K562 (cell line): ENCODE measurements around the gene PGM3. TPM values are rescaled to one million over a fixed set of nuclear protein-coding genes. Genes with fewer than 3 reads are reported as not detected.
A peak's percentile ranks its signal among the peaks of the same experiment; 100 is the strongest.

Experiments
- BDP1 ChIP-seq: IDR thresholded peaks from 3 replicates; pipeline ENCODE4 v1.6.1; 2011; ENCODE audit not compliant: insufficient read length, insufficient read depth
- ELF4 ChIP-seq: fragments of 450-650 bp; formaldehyde crosslinking; IDR thresholded peaks from 2 replicates; pipeline ENCODE4 v1.4.0; 2022; ENCODE audit warnings: missing genetic modification characterization
- EWSR1 ChIP-seq: fragments of 450-650 bp; IDR thresholded peaks from 2 replicates; pipeline ENCODE4 v1.6.1; 2018; ENCODE audit warnings: borderline replicate concordance, mild to moderate bottlenecking, low read depth, moderate library complexity; ENCODE audit not compliant: partially characterized antibody
- FOXP1 ChIP-seq: sonication (generic); formaldehyde crosslinking; IDR thresholded peaks from 2 replicates; pipeline ENCODE4 v1.8.0; 2022; ENCODE audit warnings: mild to moderate bottlenecking, missing genetic modification reagents
- HBP1 ChIP-seq: fragments of 450-650 bp; formaldehyde crosslinking; IDR thresholded peaks from 2 replicates; pipeline ENCODE4 v1.4.0; 2022; ENCODE audit warnings: missing genetic modification characterization
- HNRNPL ChIP-seq: fragments of 200-400 bp; formaldehyde crosslinking; IDR thresholded peaks from 2 replicates; pipeline ENCODE4 v1.6.1; 2017; ENCODE audit warnings: low read depth, mild to moderate bottlenecking, low read length
- HSF4 ChIP-seq: fragments of 250-450 bp; sonication (Bioruptor Pico); IDR thresholded peaks from 2 replicates; pipeline ENCODE4 v2.1.2; 2022; ENCODE audit warnings: mild to moderate bottlenecking, moderate library complexity, borderline replicate concordance
- KDM1A ChIP-seq, 2 experiments: fragments of 450-650 bp; IDR thresholded peaks; 2 replicates each; pipeline ENCODE4 v1.6.1; 2016; ENCODE audit warnings: mild to moderate bottlenecking in 2 of 2
- NCOA4 ChIP-seq: fragments of 450-650 bp; IDR thresholded peaks from 2 replicates; pipeline ENCODE4 v1.6.1; 2018; ENCODE audit warnings: mild to moderate bottlenecking; ENCODE audit not compliant: partially characterized antibody
- NFYB ChIP-seq: IDR thresholded peaks from 2 replicates; pipeline ENCODE4 v1.6.1; 2011; ENCODE audit warnings: mild to moderate bottlenecking, moderate library complexity; ENCODE audit not compliant: insufficient read length; ENCODE audit errors: extremely low read depth
- PKNOX1 ChIP-seq: fragments of 450-650 bp; IDR thresholded peaks from 2 replicates; pipeline ENCODE4 v1.6.1; 2016
- POLR2AphosphoS5 ChIP-seq: IDR thresholded peaks from 2 replicates; pipeline ENCODE4 v1.6.1; 2011; ENCODE audit warnings: mild to moderate bottlenecking, low read depth, low read length, moderate library complexity; ENCODE audit not compliant: control insufficient read depth, insufficient read depth
- RBM25 ChIP-seq: fragments of 200-400 bp; formaldehyde crosslinking; IDR thresholded peaks from 2 replicates; pipeline ENCODE4 v1.6.1; 2018; ENCODE audit warnings: low read length, low read depth, moderate library complexity; ENCODE audit not compliant: severe bottlenecking
- RNF2 ChIP-seq: sonication (generic); IDR thresholded peaks from 2 replicates; pipeline ENCODE4 v1.6.1; 2016
- SMARCE1 ChIP-seq: fragments of 450-650 bp; IDR thresholded peaks from 2 replicates; pipeline ENCODE4 v1.7.1; 2016; ENCODE audit warnings: mild to moderate bottlenecking
- SUPT5H ChIP-seq: fragments of 450-650 bp; IDR thresholded peaks from 2 replicates; pipeline ENCODE4 v1.6.1; 2016
- ZBTB7A ChIP-seq: IDR thresholded peaks from 2 replicates; pipeline ENCODE4 v1.6.1; 2011; ENCODE audit warnings: low read depth, mild to moderate bottlenecking, low read length, moderate library complexity, borderline replicate concordance; ENCODE audit not compliant: control insufficient read depth
- ZNF212 ChIP-seq: fragments of 450-650 bp; formaldehyde crosslinking; IDR thresholded peaks from 2 replicates; pipeline ENCODE4 v1.4.0; 2020; ENCODE audit warnings: mild to moderate bottlenecking
- ZNF274 ChIP-seq: IDR thresholded peaks from 2 replicates; pipeline ENCODE4 v1.6.1; 2011; ENCODE audit warnings: low read depth, mild to moderate bottlenecking, low read length, moderate library complexity, borderline replicate concordance
- polyA plus RNA-seq, 8 experiments: library from polyadenylated mRNA; depleted of rRNA in 4 of 8; stranded (reverse) in 5 of 8; unstranded in 3 of 8; fragments of >200 nt; fragmentation: Nextera tagmentation in 2 of 8; fragmentation: Illumina TruSeq in 1 of 8; extraction: Ambion mirVana in 2 of 8; extraction: Trizol in 1 of 8; gene quantifications; 2 replicates each; pipeline versions ENCODE4 v1.2.1 to v1.2.3, GENCODE V29; 2011 to 2014; ENCODE audit warnings: inconsistent platforms in 1 of 8, missing spikeins in 1 of 8
- total RNA-seq, 7 experiments: library from RNA; depleted of rRNA in 6 of 7; stranded (reverse); fragments of >200 nt in 6 of 7; fragmentation: Illumina TruSeq in 2 of 7; extraction: Trizol in 2 of 7; gene quantifications; 2 replicates each; pipeline versions ENCODE4 v1.2.1 to v1.2.3, GENCODE V29; 2011 to 2021; ENCODE audit warnings: low replicate concordance in 1 of 7
- TF ChIP-seq, protein P1 (sequence below), 2 experiments: fragments of 450-650 bp in 1 of 2; sonication (generic) in 1 of 2; formaldehyde crosslinking; conservative IDR thresholded peaks; 2 replicates each; pipeline versions ENCODE4 v1.4.0 to v1.8.1; 2020 to 2022; ENCODE audit warnings: mild to moderate bottlenecking in 1 of 2, missing genetic modification reagents in 1 of 2
- TF ChIP-seq, protein P2 (sequence below), 2 experiments: fragments of 450-650 bp; conservative IDR thresholded peaks; 2 replicates each; pipeline ENCODE4 v1.6.1; 2017; ENCODE audit warnings: mild to moderate bottlenecking in 2 of 2, moderate library complexity in 2 of 2
- TF ChIP-seq, protein P3 (sequence below): fragments of 250-450 bp; sonication (Bioruptor Pico); IDR thresholded peaks from 2 replicates; pipeline ENCODE4 v1.5.0; 2021

The PGM3 gene
- total and polyA plus RNA-seq, 9 of the 15 experiments (the other 6 are each of a cell fraction or from before 2014, with no cell fraction given) = 19.1 to 107 (median 50.5) TPM

GRCh38 chr6:83160167-83160566 is 32.9 kb downstream of the PGM3 start (continued):
- no peak for TF ChIP-seq HSF4 (CRISPR knock-in tag)
- TF ChIP-seq, protein P1, sequence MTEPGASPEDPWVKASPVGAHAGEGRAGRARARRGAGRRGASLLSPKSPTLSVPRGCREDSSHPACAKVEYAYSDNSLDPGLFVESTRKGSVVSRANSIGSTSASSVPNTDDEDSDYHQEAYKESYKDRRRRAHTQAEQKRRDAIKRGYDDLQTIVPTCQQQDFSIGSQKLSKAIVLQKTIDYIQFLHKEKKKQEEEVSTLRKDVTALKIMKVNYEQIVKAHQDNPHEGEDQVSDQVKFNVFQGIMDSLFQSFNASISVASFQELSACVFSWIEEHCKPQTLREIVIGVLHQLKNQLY (CRISPR knock-in tag; conservative IDR thresholded peaks at IDR 0.05) = no peak
- TF ChIP-seq, protein P2, sequence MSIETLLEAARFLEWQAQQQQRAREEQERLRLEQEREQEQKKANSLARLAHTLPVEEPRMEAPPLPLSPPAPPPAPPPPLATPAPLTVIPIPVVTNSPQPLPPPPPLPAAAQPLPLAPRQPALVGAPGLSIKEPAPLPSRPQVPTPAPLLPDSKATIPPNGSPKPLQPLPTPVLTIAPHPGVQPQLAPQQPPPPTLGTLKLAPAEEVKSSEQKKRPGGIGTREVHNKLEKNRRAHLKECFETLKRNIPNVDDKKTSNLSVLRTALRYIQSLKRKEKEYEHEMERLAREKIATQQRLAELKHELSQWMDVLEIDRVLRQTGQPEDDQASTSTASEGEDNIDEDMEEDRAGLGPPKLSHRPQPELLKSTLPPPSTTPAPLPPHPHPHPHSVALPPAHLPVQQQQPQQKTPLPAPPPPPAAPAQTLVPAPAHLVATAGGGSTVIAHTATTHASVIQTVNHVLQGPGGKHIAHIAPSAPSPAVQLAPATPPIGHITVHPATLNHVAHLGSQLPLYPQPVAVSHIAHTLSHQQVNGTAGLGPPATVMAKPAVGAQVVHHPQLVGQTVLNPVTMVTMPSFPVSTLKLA (conservative IDR thresholded peaks at IDR 0.05) = no peak
- TF ChIP-seq SUPT5H = no peak
- no peak for TF ChIP-seq ZBTB7A
- no peak for TF ChIP-seq ZNF274
- TF ChIP-seq HBP1 (CRISPR knock-in tag) = no peak
- no peak for TF ChIP-seq FOXP1 (CRISPR knock-in tag)
- peak; percentile 83 for TF ChIP-seq PKNOX1
- peak; percentile 47 to 67; a peak in 3 of 4 replicates for TF ChIP-seq KDM1A (IDR thresholded peaks at IDR 0.05)
- no peak for TF ChIP-seq BDP1
- no peak for TF ChIP-seq ELF4
- TF ChIP-seq, protein P3, sequence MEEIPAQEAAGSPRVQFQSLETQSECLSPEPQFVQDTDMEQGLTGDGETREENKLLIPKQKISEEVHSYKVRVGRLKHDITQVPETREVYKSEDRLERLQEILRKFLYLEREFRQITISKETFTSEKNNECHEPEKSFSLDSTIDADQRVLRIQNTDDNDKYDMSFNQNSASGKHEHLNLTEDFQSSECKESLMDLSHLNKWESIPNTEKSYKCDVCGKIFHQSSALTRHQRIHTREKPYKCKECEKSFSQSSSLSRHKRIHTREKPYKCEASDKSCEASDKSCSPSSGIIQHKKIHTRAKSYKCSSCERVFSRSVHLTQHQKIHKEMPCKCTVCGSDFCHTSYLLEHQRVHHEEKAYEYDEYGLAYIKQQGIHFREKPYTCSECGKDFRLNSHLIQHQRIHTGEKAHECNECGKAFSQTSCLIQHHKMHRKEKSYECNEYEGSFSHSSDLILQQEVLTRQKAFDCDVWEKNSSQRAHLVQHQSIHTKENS = no peak
- peak; percentile 92 for TF ChIP-seq POLR2AphosphoS5
- no peak for TF ChIP-seq EWSR1
- no peak for TF ChIP-seq ZNF212 (CRISPR knock-in tag)
- peak; percentile 62; the same call in 1 of the 2 replicates for TF ChIP-seq SMARCE1
- no peak for TF ChIP-seq NCOA4
- TF ChIP-seq RNF2 = peak; percentile 40; the same call in 1 of the 2 replicates
- no peak for TF ChIP-seq RBM25
- no peak for TF ChIP-seq NFYB
- no peak for TF ChIP-seq HNRNPL
